A549 (cell line): ENCODE measurements around the gene ACADM. TPM values are rescaled to one million over a fixed set of nuclear protein-coding genes. Genes with fewer than 3 reads are reported as not detected.
"Not testable (repeated sequence)": the region's sequence is repeated elsewhere in the genome, so short reads cannot be mapped to it uniquely, and the experiment has no call there.

Source experiments
- ATAC-seq, 2 experiments: fragments of 200-7000 bp in 1 of 2; fragments of >200 bp in 1 of 2; cut with Nextera tagmentation in 1 of 2; cut with Tn5 transposase in 1 of 2; 3 replicates each; pipeline versions ENCODE4 v1.8.0 to v1.9.1; 2018 to 2020; ENCODE audit warnings: mild to moderate bottlenecking in 1 of 2, moderate library complexity in 1 of 2
- CTCF ChIA-PET: fragments of 300-600 bp; sonication (Branson Sonifier 250); formaldehyde crosslinking; extraction: SDS; loops from one replicate; lab custom pipeline; 2021; ENCODE audit warnings: antibody characterized with exemption, inconsistent platforms; lab: Yijun Ruan, JAX
- POLR2A ChIA-PET: fragments of 350-600 bp; formaldehyde crosslinking; extraction: SDS; loops from one replicate; lab custom pipeline; 2021; ENCODE audit warnings: antibody characterized with exemption, inconsistent platforms; lab: Yijun Ruan, JAX
- DNase-seq, 2 experiments: peaks; one replicate each; pipeline versions ENCODE4 v3.0.0 to v3.0.0-alpha.2; 2011 to 2016; ENCODE audit warnings: low read depth in 1 of 2, low spot score in 1 of 2
- FAIRE-seq: peaks from 2 replicates; lab custom pipeline; 2011; peaks lifted over from hg19 to GRCh38; lab: Jason Lieb, UNC
- H3K27ac ChIP-seq, 2 experiments: fragments of >200 bp; sonication (Bioruptor Twin); formaldehyde crosslinking; 3 replicates each; pipeline ENCODE4 v1.5.1; 2016 to 2017
- H3K4me1 ChIP-seq: fragments of >200 bp; sonication (Bioruptor Twin); formaldehyde crosslinking; 3 replicates; pipeline ENCODE4 v1.6.1; 2016
- H3K4me2 ChIP-seq: fragments of >200 bp; sonication (Bioruptor Twin); formaldehyde crosslinking; 3 replicates; pipeline ENCODE4 v1.6.1; 2016
- H3K4me3 ChIP-seq: fragments of >200 bp; sonication (Bioruptor Twin); formaldehyde crosslinking; 3 replicates; pipeline ENCODE4 v1.5.1; 2016
- H3K9me3 ChIP-seq: fragments of >200 bp; sonication (Bioruptor Twin); formaldehyde crosslinking; 3 replicates; pipeline ENCODE4 v1.6.1; 2016
- CBX2 ChIP-seq: fragments of 200-600 bp; sonication (generic); IDR thresholded peaks from 2 replicates; pipeline ENCODE4 v1.6.1; 2016; ENCODE audit warnings: low read depth, mild to moderate bottlenecking, borderline replicate concordance
- CEBPB ChIP-seq, 2 experiments: fragments of >200 bp in 1 of 2; sonication (Bioruptor Twin) in 1 of 2; formaldehyde crosslinking in 1 of 2; IDR thresholded peaks; 2 replicates each; pipeline ENCODE4 v1.6.1; 2012 to 2016
- EHF ChIP-seq: fragments of 250-450 bp; sonication (Bioruptor Pico); IDR thresholded peaks from 2 replicates; pipeline ENCODE4 v1.5.0; 2020; ENCODE audit warnings: mild to moderate bottlenecking
- EHMT2 ChIP-seq: fragments of 200-600 bp; sonication (generic); IDR thresholded peaks from 2 replicates; pipeline ENCODE4 v1.6.1; 2016; ENCODE audit warnings: antibody characterized with exemption, low read depth, mild to moderate bottlenecking, moderate library complexity
- FOXS1 ChIP-seq: fragments of 250-450 bp; sonication (Bioruptor Pico); IDR thresholded peaks from 2 replicates; pipeline ENCODE4 v1.5.0; 2020; ENCODE audit warnings: mild to moderate bottlenecking, moderate library complexity
- HMGXB4 ChIP-seq: fragments of 250-450 bp; sonication (Bioruptor Pico); IDR thresholded peaks from 2 replicates; pipeline ENCODE4 v1.5.0; 2021; ENCODE audit warnings: mild to moderate bottlenecking, moderate library complexity, borderline replicate concordance
- KDM1A ChIP-seq: fragments of 200-600 bp; sonication (generic); IDR thresholded peaks from 2 replicates; pipeline ENCODE4 v1.6.1; 2016; ENCODE audit warnings: low read depth, mild to moderate bottlenecking
- MAX ChIP-seq: IDR thresholded peaks from 2 replicates; pipeline ENCODE4 v1.6.1; 2012
- MAZ ChIP-seq: fragments of 150-350 bp; IDR thresholded peaks from 2 replicates; pipeline ENCODE4 v1.6.1; 2014; ENCODE audit warnings: antibody characterized with exemption, low read depth, low read length, borderline replicate concordance
- MYC ChIP-seq: IDR thresholded peaks from 2 replicates; pipeline ENCODE4 v1.6.1; 2012; ENCODE audit warnings: mild to moderate bottlenecking, inconsistent platforms, low read length, improper control_type of control experiment, borderline replicate concordance
- NPAS2 ChIP-seq: fragments of 250-450 bp; sonication (Bioruptor Pico); IDR thresholded peaks from 2 replicates; pipeline ENCODE4 v1.8.0; 2022; ENCODE audit warnings: mild to moderate bottlenecking, moderate library complexity, borderline replicate concordance
- RAD21 ChIP-seq, 2 experiments: fragments of >200 bp in 1 of 2; sonication (Bioruptor Twin) in 1 of 2; formaldehyde crosslinking in 1 of 2; IDR thresholded peaks in 1 of 2; conservative IDR thresholded peaks in 1 of 2; 2 replicates in 1 of 2; 3 replicates in 1 of 2; pipeline ENCODE4 v1.6.1; 2012 to 2018; ENCODE audit warnings: inconsistent platforms in 1 of 2
- RARB ChIP-seq: fragments of 250-450 bp; sonication (Bioruptor Pico); IDR thresholded peaks from 2 replicates; pipeline ENCODE4 v1.8.0; 2021; ENCODE audit warnings: mild to moderate bottlenecking, moderate library complexity
- RCOR1 ChIP-seq: fragments of 150-350 bp; IDR thresholded peaks from 2 replicates; pipeline ENCODE4 v1.6.1; 2014; ENCODE audit warnings: antibody characterized with exemption, low read length, low read depth
- TP53 ChIP-seq: fragments of 250-450 bp; sonication (Bioruptor Pico); IDR thresholded peaks from 2 replicates; pipeline ENCODE4 v1.5.0; 2021; ENCODE audit warnings: mild to moderate bottlenecking, moderate library complexity
- USF2 ChIP-seq: fragments of 450-650 bp; IDR thresholded peaks from 2 replicates; pipeline ENCODE4 v1.6.1; 2014; ENCODE audit warnings: antibody characterized with exemption
- ZFP36 ChIP-seq: fragments of 450-650 bp; IDR thresholded peaks from 2 replicates; pipeline ENCODE4 v1.6.1; 2014; ENCODE audit warnings: borderline replicate concordance; ENCODE audit not compliant: partially characterized antibody
- ZNF302 ChIP-seq: fragments of 250-450 bp; sonication (Bioruptor Pico); IDR thresholded peaks from 2 replicates; pipeline ENCODE4 v1.9.0; 2021; ENCODE audit warnings: inconsistent platforms, mild to moderate bottlenecking, moderate library complexity
- WGBS: methylation state at CpG from one replicate; pipeline ENCODE4 v1.1.6; 2017; ENCODE audit errors: missing lambda C conversion rate; 5-methylcytosine and 5-hydroxymethylcytosine counted together
- polyA plus RNA-seq, 4 experiments: library from polyadenylated mRNA; depleted of rRNA in 3 of 4; stranded (reverse); fragments of >200 nt; fragmentation: RNase III in 1 of 4; extraction: RNeasy Plus Mini Kit Qiagen cat#74134 plus additional on column Dnase treatment in 1 of 4; gene quantifications; 2 replicates in 3 of 4; 3 replicates in 1 of 4; pipeline ENCODE4 v1.2.3, GENCODE V29; 2011 to 2017

The ACADM gene
- polyA plus RNA-seq, 2 of the 4 experiments (the other 2 are of a cell fraction), result 45.1 to 45.4 TPM

GRCh38 chr1:75797606-75798216 lies 73.2 kb downstream of the ACADM start:
- DNase-seq (no peak), FAIRE-seq (no peak), ATAC-seq (peak; percentile 19 to 31; a peak in 3 of 6 replicates)
- Histone ChIP-seq H3K4me1 (no peaks in the 10 kb centered on the region), H3K4me2 (no peak overlapping the region), H3K9me3 (no peaks in the 10 kb centered on the region), H3K4me3 (no peak overlapping the region), H3K27ac (no peak overlapping the region)
- CTCF ChIA-PET, result interaction anchor here (0.9 kb wide), 1 partner anchor 111 kb away, joined by 3 read pairs; no protein-coding TSS in a partner anchor
- TF ChIP-seq NPAS2 (no peak), CEBPB (IDR thresholded peaks at IDR 0.05) (0 out of 4 replicates have a peak, but pooled peaks of 1 of the 2 experiments have one; percentile 11), ZFP36 (no peak), KDM1A (no peak), CBX2 (no peak)
- POLR2A ChIA-PET, result interaction anchor here (1.5 kb wide), 1 partner anchor 11 kb away, joined by 7 read pairs; the partner anchor contains the start of gene RABGGTB
- 83% methylated on average over 13 of the region's 13 CpGs for WGBS

- DNase-seq, FAIRE-seq, POLR2A ChIA-PET, H3K9me3 ChIP-seq, H3K4me1 ChIP-seq, ATAC-seq, H3K27ac ChIP-seq, H3K4me2 ChIP-seq, H3K4me3 ChIP-seq: not testable (repeated sequence)
- 100% methylated on average over 2 of the region's 2 CpGs for WGBS
- CTCF ChIA-PET, result interaction anchor here (0.6 to 1.5 kb wide), 2 partner anchors 15 to 98 kb away, joined by 3 read pairs; partner anchors contain the start of gene RABGGTB
Observed at GRCh38 chr1:75801480-75801879, 77.0 kb downstream of the ACADM start.

GRCh38 chr1:75808921-75809320 lies 84.4 kb downstream of the ACADM start:
- ATAC-seq, result no peak
- no peak for TF ChIP-seq RCOR1
- TF ChIP-seq, all 56 proteins: peak for 0
- FAIRE-seq, result no peak
- CTCF ChIA-PET, result no interaction called here
- Histone ChIP-seq H3K4me1 (no peaks in the 10 kb centered on the region), H3K4me3 (no peak overlapping the region), H3K4me2 (no peak overlapping the region), H3K27ac (no peak overlapping the region), H3K9me3 (no peaks in the 10 kb centered on the region)
- no peak for DNase-seq
- 34% methylated on average over 4 of the region's 4 CpGs for WGBS
- POLR2A ChIA-PET, result no interaction called here

- WGBS, result 74% methylated on average over 3 of the region's 3 CpGs
- H3K27ac ChIP-seq, FAIRE-seq, DNase-seq, H3K4me2 ChIP-seq, CTCF ChIA-PET, POLR2A ChIA-PET, H3K4me1 ChIP-seq, H3K4me3 ChIP-seq, H3K9me3 ChIP-seq, ATAC-seq: not testable (repeated sequence)
Observed at GRCh38 chr1:75810113-75810512, 85.6 kb downstream of the ACADM start.

- ATAC-seq, result no peak
- POLR2A ChIA-PET, result no interaction called here
- WGBS, result 64% methylated on average over 1 of the region's 1 CpG
- no peaks in the 10 kb centered on the region for H3K9me3 ChIP-seq
- CTCF ChIA-PET, result no interaction called here
- no peak for TF ChIP-seq EHMT2
- no peaks in the 10 kb centered on the region for H3K4me1 ChIP-seq
- no peak overlapping the region for H3K27ac ChIP-seq
- H3K4me3 ChIP-seq, result no peak overlapping the region
- FAIRE-seq, result no peak
- DNase-seq, result no peak
- H3K4me2 ChIP-seq, result no peak overlapping the region
Observed at GRCh38 chr1:75811211-75811981, 86.9 kb downstream of the ACADM start.

GRCh38 chr1:75812065-75812464 lies 87.6 kb downstream of the ACADM start:
- H3K9me3 ChIP-seq, result no peaks in the 10 kb centered on the region
- DNase-seq, result no peak
- H3K4me2 ChIP-seq, result no peak overlapping the region
- no peak for ATAC-seq
- ChIA-PET POLR2A (no interaction called here), CTCF (no interaction called here)
- no peaks in the 10 kb centered on the region for H3K4me1 ChIP-seq
- no peak overlapping the region for H3K27ac ChIP-seq
- no peak for FAIRE-seq
- H3K4me3 ChIP-seq, result no peak overlapping the region
- 55% methylated on average over 3 of the region's 3 CpGs for WGBS
- no peak for TF ChIP-seq ZNF302 (CRISPR knock-in tag)
- TF ChIP-seq MAZ, result no peak
- no peak for TF ChIP-seq FOXS1 (CRISPR knock-in tag)
- no peak for TF ChIP-seq ZFP36
- no peak for TF ChIP-seq HMGXB4
- no peak for TF ChIP-seq TP53 (CRISPR knock-in tag)
- no peak for TF ChIP-seq RAD21 (conservative IDR thresholded peaks at IDR 0.05 in 1 of 2, IDR thresholded peaks at IDR 0.05 in 1 of 2)
- TF ChIP-seq EHF (CRISPR knock-in tag), result no peak
- no peak for TF ChIP-seq USF2
- no peak for TF ChIP-seq RARB (CRISPR knock-in tag)
- no peak for TF ChIP-seq MYC
- TF ChIP-seq MAX, result no peak
